Measurements from ENCODE around the gene CSAD. TPM values are rescaled to one million over a fixed set of nuclear protein-coding genes. Genes with fewer than 3 reads are reported as not detected.
"Not testable (repeated sequence)": the region's sequence is repeated elsewhere in the genome, so short reads cannot be mapped to it uniquely, and the experiment has no call there.

CSAD gene
- total RNA-seq, 1 donor from 2014 or later, result 22.6 TPM

- Mint-ChIP-seq H3K4me3 (no peak overlapping the region), H3K27me3 (ENCODE audit: insufficient read depth) (no peaks in the 10 kb centered on the region), H3K9me3 (no peaks in the 10 kb centered on the region), H3K27ac (no peak overlapping the region), H3K4me1 (ENCODE audit: low read depth) (no peaks in the 10 kb centered on the region), H3K36me3 (ENCODE audit: low read depth) (no peaks in the 10 kb centered on the region)
- no peak for DNase-seq (ENCODE audit: low spot score)
- intact Hi-C loops (cut with micrococcal nuclease), result no loop called here
These were observed 67.5 kb downstream of the CSAD start for GRCh38 chr12:53113136-53113705.

GRCh38 chr12:53112431-53112830 lies 68.3 kb downstream of the CSAD start:
- DNase-seq (ENCODE audit: low spot score); H3K9me3 Mint-ChIP-seq; H3K27ac Mint-ChIP-seq; H3K27me3 Mint-ChIP-seq (ENCODE audit: insufficient read depth); H3K36me3 Mint-ChIP-seq (ENCODE audit: low read depth); intact Hi-C loops (cut with micrococcal nuclease); H3K4me3 Mint-ChIP-seq; H3K4me1 Mint-ChIP-seq (ENCODE audit: low read depth): not testable (repeated sequence)

Other genes starting within 250 kb of the CSAD start
- 3.2 and 3.9 TPM in 2 replicates for gene KRT18, start 231.8 kb downstream of the CSAD start, total RNA-seq
- 463 and 473 TPM in 2 replicates for gene EIF4B, start 174.5 kb downstream of the CSAD start, total RNA-seq
- 2.7 and 3.1 TPM in 2 replicates for gene TNS2, start 130.9 kb downstream of the CSAD start, total RNA-seq
- gene SPRYD3, start 101.5 kb downstream of the CSAD start, total RNA-seq, result 41.2 and 42.6 TPM in 2 replicates
- 0.81 TPM in 1 of 2 replicates, not detected in the other for gene IGFBP6, start 83.3 kb downstream of the CSAD start, total RNA-seq
- gene SOAT2, start 77.4 kb downstream of the CSAD start, total RNA-seq, result not detected in 2 replicates
- gene ZNF740, start 203 bp downstream of the CSAD start, total RNA-seq, result 48.1 and 52.8 TPM in 2 replicates
- gene ITGB7, start 26.3 kb upstream of the CSAD start, total RNA-seq, result 258 and 266 TPM in 2 replicates
- 58.6 and 61.6 TPM in 2 replicates for gene RARG, start 51.3 kb upstream of the CSAD start, total RNA-seq
- gene ESPL1, start 87.4 kb upstream of the CSAD start, total RNA-seq, result 61.2 and 68.4 TPM in 2 replicates
- 344 and 350 TPM in 2 replicates for gene PFDN5, start 114.6 kb upstream of the CSAD start, total RNA-seq
- 107 and 111 TPM in 2 replicates for gene MYG1, start 118.8 kb upstream of the CSAD start, total RNA-seq
- gene AAAS, start 140.7 kb upstream of the CSAD start, total RNA-seq, result 81.4 and 85.7 TPM in 2 replicates
- gene SP7, start 155.4 kb upstream of the CSAD start, total RNA-seq, result not detected in 2 replicates
- 65.6 and 66.0 TPM in 2 replicates for gene SP1, start 199.3 kb upstream of the CSAD start, total RNA-seq
- not detected in 2 replicates for gene AMHR2, start 242.9 kb upstream of the CSAD start, total RNA-seq

Measured in activated T-helper 1 cell treated with anti-CD3 and anti-CD28 coated beads, Interleukin-12 subunit alpha, Interleukin-12 subunit beta, Interleukin-2, Interleukin-4 antibody, amounts not matched to agents 30 ng/mL and 10 ng/mL and 1 ng/mL, durations not matched to agents 14 hours and 24 hours and 36 hours (primary cell).